HG02798 (cell line): ENCODE results near the gene C5.
"Not testable (repeated sequence)": the region's sequence is repeated elsewhere in the genome, so short reads cannot be mapped to it uniquely, and the experiment has no call there.

Source experiments
- ATAC-seq: cut with Tn5 transposase; IDR thresholded peaks from one replicate; pipeline ENCODE4 v1.9.1; 2021; ENCODE audit warnings: mild to moderate bottlenecking; ENCODE audit not compliant: unreplicated experiment, poor library complexity

Gene C5

DNA sequence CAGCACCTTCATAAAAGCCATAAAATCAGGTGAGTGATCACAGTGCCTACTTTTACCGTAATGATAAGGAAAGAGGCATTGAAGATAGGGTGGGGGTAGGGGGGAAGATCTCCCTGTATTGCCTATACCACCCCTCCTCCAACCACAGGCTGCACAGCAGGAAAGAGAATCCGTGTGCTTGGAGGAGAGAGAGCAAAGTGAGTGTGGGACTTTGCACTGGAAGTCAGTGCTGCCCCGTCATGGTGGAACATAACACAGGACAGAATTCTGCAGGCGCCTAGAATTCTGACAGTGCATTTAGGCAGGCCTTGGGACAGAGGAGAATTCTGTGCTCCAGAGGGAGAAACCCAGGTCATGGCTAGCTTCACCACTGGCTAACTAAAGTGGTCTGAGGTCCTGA, 3.5 kb upstream of the C5 start:
- ATAC-seq, result no peak

DNA sequence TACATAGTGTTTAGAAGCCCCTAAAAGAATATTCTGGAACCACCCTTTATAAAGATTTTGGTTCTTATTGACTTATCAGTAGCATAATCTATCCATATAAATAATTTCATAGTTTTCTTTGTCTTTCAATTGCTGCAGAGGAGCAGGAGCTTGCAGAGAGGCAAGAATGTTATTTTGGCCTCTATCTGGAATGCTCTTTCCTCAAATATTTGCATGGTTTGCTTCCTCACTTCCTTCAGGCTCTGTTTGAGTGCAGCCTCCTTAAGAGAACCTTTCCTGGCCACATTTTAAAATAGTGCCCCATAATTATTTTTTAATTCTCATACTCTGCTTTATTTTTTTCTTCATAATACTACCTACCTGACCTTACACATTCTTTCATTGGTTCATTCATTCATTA, 1.5 kb downstream of the C5 start:
- no peak for ATAC-seq

DNA sequence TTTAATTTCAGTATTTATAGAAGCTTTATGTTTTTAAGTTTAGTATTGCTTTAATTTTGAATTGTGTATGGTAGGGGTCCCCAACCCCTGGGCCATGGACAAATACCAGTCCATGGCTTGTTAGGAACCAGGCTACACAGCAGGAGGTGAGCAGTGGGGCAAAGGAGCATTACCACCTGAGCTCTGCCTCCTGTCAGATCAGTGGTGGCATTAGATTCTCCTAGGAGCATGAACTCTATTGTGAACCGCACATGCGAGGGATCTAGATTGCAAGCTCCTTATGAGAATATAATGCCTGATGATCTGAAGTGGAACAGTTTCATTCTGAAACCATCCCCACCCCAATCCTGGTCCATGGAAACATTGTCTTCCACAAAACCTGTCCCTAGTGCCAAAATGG, 1.9 kb downstream of the C5 start:
- ATAC-seq, result no peak

DNA sequence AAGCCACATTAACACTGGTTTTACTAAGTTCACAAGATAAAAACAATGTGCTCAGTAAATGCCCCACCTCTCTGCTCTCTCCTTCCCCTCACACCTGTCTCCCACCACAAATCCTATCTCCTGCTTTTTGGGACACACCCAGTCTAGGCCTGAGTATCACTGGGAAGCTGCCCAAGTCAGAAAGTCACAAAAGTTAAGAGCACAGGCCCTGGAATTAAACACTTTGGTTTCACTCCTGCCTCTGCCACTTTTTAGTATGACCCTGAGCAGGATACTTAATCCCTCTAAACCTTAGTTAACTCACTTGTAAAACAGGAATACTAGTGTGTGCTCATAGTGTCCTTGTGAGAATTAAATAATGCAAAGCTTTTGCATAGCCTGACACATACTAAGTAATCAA, 11.3 kb downstream of the C5 start:
- no peak for ATAC-seq

DNA sequence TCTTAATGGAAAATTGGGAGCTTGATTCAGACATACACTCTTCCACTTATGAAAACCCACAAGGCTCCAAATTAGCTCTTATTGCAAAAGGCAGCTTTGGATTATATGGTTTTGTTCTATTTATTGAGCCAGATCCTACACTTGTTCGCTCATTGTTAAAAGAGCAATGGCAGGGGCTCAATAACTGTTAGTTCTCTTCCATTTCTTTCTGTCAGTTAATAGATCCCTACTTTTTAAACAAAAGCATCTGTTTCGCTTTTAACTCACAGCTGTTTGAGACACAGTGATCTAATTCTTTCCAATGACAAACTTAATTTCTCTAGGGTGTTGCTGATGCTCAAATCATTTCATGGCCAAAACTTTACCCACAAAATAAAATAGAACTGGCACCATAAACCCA, 11.7 kb downstream of the C5 start:
- no peak for ATAC-seq

DNA sequence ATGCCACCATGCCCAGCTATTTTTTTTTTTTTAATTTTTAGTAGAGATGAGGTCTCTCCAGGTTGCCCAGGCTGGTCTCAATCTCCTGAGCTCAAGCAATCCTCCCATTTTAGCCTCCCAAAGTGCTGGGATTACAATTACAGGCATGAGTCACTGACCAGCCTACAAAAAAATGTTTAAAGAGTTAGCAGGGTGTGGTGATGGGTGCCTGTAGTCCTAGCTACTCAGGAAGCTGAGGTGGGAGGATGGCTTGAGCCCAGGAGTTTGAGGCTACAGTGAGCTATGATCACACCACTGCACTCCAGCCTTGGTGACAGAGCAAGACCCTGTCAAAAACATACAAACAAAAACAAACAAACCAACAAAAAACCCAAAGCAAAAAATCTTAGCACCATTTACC, 14.4 kb downstream of the C5 start:
- not testable (repeated sequence) for ATAC-seq

DNA sequence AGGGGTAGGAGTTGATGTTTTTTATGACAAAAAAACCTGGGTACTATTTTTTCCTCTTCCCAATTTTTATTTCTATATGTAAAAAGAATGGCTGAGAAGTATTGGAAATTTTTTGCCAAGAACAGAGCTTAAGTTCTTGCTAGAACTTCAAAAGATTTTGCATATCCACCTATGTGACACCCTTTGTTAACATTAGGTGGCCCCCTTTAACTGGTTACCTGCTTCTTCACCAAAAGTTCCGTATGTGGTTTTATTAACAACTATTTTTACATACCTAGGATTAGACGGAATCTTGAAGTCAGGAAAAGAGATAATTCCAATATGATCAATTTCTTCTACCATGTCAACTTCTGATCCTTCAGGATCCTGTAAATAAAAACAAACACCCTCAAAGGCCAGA, 15.5 kb downstream of the C5 start:
- ATAC-seq, result no peak

DNA sequence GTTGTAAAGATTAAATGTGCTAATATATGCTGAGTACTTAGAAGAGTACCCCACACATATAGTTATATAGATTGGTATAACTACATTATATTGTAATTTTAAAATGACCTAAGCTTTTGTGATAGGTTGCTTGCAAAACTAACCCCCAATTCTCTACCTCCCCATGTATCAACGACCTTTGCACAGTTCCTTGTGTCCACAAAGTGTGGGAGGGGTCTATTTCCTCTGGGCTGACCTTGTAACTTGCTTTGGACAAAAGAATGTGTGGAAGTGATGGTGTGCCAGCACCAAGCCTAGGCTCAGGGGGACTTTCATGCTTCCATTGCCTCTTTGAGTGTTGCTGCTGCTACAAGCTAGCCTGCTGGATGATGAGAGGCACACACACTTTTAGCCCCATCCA, 20.6 kb downstream of the C5 start:
- ATAC-seq, result no peak

DNA sequence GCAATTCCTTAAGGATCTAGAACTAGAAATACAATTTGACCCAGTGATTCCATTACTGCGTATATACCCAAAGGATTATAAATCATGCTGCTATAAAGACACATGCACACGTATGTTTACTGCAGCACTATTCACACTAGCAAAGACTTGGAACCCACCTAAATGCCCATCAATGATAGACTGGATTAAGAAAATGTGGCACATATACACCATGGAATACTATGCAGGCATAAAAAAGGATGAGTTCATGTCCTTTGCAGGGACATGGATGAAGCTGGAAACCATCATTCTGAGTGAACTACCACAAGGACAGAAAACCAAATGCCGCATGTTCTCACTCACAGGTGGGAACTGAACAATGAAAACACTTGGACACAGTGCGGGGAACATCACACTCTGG, 21.8 kb downstream of the C5 start:
- not testable (repeated sequence) for ATAC-seq

DNA sequence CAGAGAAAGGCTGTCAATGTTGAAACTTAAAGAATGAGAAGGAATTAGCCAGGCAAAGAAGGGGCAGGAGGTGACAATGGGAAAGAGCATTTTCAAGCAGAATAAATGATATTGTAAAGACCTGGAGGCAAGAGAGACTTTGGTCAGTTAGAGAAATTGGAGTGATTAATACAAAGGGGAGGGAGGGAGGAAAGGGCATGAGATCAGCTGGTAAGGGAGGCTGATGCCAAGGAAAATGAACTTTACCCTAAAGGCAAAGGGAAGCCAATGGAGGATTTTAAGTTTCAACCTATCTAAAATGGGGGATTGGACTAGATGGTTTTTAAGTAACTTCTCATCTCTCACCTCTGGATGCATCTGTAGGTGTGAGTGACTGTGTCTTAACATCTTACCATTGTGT, 23.3 kb downstream of the C5 start:
- no peak for ATAC-seq

DNA sequence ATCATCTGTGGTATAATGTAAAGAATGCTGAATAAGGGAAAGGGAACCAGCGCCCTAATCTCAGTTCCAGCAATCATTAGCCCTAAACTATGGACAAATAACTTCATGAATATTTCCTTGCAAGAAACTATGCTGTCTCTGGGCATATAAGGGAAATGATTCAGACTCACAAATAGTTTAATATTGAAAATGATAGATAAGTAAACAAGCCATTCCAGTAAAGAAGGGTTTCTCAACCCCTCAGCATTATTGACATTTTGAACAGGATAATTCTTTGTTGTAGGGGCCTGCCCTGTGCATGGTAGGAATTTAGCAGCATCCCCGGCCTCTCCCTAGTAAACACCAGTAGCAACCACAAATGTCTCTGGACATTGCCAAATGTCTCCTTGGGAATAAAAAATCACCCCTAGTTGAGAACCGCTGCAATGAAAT, 23.8 kb downstream of the C5 start:
- no peak for ATAC-seq

DNA sequence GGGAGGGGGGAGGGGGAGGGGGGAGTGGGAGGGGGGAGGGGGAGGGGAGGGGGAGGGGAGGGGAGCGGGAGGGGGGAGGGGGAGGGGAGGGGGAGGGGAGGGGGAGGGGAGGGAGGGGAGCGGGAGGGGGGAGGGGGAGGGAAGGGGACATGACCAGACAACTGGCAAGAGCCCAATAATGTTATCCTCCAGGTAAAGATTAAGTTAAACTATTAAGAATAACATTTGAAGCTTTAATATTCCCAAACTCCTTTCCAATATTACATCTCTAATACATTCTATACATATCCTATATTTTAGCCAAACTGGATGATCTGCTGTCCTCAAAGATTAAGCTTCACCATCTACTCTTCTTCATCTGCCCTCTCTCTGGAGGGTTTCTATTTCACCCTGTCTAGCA, 25.8 kb downstream of the C5 start:
- ATAC-seq, result no peak

DNA sequence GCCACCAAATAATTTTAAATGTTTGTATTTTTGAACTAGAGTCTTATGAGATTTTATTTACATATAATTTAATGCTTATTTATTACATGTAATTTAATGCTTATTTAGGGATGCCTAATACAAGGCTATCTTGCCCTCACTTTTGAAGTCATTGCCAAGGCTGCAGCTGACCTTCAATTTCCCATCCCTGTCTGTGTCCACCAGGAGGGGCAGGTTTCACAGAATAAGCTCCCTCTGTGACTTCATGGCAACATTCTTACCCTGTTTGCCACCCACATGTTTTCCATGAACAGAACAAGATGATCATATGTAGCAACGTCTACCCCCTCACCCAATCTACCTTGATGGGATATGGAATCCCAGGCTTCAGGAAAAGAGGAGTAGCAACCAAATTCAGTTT, 27.0 kb downstream of the C5 start:
- no peak for ATAC-seq

DNA sequence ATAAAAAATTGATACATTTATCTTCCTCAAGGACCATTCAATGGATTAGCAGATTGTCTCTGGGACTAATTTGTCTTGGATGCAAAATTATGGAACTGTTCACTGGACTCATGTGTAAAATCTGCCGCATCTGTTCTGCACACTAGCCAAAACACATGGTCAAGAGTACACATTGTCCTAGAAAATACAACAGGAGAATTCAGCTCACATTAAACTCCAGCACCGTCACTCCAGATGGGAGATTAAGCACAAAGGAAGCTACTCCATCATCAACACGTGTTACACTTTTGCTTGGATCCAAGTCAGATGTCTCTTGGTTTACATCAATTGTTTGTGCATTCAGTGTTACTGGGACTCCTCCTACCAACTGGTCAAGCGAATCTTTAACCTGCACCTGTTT, 28.8 kb downstream of the C5 start:
- no peak for ATAC-seq

DNA sequence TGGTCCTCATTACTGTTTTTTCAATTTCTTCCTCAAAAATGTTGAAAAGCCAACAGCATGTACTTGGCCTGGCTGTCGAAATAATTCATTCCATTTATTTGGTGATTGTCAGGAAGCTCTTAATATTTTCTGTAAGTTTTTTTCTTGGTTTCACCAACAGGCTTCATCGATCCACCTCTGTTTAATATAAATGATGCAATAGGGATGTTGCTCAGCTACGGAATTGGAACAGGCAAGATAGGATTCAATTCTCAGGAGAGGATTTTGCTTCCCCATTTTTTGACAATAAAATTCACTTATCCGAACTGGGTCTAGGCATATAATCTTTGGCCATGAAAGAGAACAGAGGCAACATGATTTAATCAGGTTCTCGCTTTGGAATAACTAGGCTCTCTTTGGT, 30.8 kb downstream of the C5 start:
- ATAC-seq, result no peak

DNA sequence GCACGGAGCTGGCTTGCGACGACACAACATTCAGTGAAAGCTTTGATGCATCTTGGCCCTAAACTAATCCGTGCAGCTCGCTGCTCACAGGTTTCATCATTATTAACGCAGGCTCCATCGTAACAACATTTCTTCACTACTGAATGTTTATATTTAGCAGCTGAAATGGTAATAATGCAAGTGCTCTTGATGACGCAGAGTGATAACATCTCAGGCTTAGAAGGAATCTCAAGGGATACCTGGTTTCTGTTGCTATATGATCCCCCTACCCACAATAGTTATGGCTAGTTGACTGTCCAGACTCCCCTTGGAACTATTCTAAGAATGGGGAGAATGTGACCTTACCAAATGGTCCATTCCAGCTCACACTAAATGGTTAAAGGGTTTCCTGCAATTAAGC, 36.2 kb downstream of the C5 start:
- no peak for ATAC-seq

DNA sequence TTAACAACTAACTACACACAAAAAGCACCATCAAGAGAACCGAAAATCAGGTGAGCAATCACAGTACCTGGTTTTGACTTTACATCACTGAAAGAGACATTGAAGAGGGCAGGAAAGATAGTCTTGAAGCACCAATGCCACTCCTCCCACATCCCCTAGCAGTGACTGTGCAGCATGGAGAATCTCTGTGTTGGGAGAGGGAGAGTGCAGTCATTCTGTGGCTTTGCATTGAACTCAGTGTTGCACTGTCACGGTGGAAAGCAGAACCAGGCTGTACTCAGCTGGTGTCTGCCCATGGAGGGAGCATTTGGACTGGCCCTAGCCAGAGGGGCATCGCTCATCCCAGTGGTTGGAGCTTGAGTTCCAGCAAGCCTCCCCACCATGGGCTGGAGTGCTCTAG, 40.4 kb downstream of the C5 start:
- no peak for ATAC-seq

DNA sequence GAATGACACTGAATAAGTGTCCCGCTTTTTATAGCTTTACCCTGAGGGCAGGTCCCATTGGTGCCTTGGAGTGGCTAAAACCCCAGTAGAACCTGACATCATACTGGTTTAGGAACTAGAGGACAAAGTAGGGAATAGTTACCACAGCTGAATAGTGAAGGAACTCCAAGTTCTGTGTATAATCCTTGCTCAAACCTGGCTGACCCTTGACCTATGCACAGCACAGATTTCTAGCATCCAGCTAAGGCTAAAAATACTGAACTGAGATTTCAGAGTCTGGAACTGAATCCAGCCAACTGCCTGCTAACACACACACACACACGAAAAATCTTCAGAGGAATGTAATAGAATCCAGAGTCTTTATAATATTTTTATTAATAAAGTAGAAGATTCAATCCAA, 50.8 kb downstream of the C5 start:
- ATAC-seq, result no peak

DNA sequence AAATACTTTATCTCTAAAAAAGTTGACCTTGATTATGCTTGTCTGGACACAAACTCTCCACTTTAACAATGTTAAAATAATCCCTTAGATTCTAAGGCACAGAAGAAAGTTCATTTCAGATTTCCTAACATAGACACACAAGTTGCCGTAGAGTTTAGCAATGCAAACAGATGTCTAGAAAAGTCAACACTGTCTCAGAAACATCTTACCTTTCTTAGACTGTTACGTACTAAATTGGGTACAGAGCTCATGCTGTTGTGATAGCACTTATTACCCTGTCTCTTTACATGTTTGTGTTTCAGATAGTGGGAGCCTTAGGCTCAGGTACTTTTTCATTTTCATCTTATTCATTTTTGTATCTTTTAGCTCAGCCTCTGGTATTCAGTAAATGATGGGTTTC, 52.0 kb downstream of the C5 start:
- no peak for ATAC-seq

DNA sequence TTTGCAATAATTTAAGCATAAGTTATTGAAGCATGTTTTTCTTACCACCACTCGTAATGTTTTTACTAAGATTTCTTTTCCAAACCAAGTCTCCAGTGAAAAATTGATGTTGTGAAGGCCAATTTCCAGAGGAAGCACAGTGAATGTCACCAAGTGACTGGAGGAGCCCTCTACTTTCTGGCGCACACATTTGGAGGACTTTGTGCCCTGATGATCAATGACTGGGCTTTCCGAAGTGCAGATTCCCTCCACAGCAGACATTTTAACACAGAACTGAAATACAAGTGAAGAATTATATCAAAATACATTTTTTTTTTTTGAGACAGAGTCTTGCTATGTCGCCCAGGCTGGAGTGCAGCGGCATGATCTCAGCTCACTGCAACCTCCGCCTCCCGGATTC, 52.6 kb downstream of the C5 start:
- no peak for ATAC-seq

DNA sequence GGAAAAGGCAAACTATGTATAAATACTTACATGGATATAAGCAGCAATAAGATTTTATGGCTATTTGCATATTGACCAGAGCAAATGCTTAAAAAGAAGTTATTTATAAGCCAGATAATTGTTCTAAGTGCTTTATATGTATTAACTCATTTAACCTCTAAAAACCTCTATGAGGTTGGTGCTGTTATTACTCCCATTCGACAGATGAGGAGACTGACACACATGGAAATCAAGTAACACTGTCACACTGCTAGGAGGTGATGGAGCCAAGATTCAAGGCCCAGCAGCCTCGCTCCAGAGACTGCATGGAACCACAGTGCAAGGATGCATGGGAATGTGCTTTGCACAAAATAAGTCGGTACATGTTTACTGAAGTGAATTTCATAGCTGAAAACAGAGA, 53.7 kb downstream of the C5 start:
- no peak for ATAC-seq

DNA sequence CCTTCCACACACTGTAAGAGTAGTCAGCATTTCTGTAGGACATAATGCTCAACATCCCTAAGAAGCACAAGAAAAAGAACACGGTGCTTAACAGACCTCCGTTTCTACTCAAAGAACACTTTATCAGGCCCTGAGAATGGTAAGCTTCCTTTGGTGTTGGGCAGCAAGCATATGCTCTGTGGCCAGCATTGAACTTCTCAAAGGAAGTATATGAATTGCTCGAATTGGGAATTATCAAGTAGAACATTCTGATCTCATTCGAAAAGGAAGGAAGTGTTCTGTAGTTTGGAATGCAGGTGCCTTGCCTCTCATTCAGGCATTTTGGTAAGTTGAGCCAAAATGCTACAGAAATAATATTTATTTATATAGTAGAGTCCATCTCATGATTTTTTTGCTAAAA, 61.0 kb downstream of the C5 start:
- no peak for ATAC-seq

DNA sequence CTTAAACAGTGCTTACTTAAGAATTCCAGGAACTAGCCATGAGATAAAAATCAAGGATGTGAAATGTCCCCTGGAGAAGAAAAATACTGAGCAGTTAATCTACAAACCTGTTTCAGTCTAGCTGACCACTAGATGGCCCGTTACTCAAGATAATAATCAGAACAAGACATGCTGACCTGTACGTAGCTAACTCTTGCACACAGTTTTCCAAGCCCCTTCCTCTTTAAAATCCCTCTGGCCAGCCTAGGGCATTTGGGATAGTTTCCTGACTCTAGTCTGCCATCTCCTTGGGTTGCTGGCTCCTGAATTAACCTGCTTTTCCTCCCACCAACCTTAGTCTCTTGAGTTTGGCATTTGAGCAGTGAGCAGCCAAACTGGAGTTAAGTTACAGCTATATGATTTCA, 64.3 kb downstream of the C5 start:
- peak; percentile 48 for ATAC-seq
